HTR-8/SVneo (cell line): Measurements from ENCODE around the gene TCOF1.
"Not testable (repeated sequence)": the region's sequence is repeated elsewhere in the genome, so short reads cannot be mapped to it uniquely, and the experiment has no call there.

Experiments
- DNase-seq: peaks from one replicate; pipeline ENCODE4 v3.0.0; 2011; ENCODE audit warnings: low spot score, mixed read lengths; ENCODE audit not compliant: insufficient read length
- FAIRE-seq: peaks from 2 replicates; lab custom pipeline; 2011; peaks lifted over from hg19 to GRCh38; lab: Jason Lieb, UNC

The TCOF1 gene

GRCh38 chr5:150412319-150413175, 55.0 kb downstream of the TCOF1 start, which contains the start of gene CD74:
CD74 (minus strand) TSS chr5:150412910; CDS start chr5:150412749, 161 bp downstream.
- FAIRE-seq (no peak), DNase-seq (peak; percentile 34)

DNA sequence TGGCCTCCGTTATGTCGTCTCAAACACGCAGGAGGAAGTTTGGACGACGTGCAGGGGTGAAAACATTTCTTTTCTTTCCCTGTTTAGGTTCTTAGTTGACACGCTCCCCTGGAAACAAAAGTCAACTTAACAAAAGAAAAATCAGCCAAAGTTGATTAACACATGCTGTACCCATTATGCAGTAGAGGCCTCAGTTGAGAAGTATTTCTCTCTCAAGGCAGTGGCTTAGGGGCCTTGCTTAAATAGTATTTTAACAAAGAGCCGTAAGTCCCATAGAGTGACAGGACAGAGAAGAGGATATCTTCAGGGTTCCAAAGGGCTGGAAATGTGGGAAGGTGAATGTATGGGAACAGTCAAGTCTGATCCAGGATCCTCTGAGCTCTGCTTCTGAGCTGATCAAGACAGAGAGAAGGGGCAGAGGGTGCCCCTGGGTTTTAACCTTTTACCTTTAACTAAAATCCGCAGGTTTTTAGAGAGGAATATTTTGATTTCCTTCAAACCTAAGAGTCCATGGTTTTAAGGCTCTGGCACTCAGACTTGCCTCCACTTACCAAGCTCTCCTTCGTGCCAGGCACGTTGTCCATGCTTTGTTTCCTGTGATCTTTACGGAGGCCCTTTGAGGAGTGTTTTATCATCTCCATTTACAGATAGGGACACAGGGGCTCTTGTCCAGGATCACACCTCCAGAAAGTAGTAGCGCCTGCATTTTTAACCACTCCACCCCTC, 55.8 kb downstream of the TCOF1 start:
- DNase-seq, result no peak

DNA sequence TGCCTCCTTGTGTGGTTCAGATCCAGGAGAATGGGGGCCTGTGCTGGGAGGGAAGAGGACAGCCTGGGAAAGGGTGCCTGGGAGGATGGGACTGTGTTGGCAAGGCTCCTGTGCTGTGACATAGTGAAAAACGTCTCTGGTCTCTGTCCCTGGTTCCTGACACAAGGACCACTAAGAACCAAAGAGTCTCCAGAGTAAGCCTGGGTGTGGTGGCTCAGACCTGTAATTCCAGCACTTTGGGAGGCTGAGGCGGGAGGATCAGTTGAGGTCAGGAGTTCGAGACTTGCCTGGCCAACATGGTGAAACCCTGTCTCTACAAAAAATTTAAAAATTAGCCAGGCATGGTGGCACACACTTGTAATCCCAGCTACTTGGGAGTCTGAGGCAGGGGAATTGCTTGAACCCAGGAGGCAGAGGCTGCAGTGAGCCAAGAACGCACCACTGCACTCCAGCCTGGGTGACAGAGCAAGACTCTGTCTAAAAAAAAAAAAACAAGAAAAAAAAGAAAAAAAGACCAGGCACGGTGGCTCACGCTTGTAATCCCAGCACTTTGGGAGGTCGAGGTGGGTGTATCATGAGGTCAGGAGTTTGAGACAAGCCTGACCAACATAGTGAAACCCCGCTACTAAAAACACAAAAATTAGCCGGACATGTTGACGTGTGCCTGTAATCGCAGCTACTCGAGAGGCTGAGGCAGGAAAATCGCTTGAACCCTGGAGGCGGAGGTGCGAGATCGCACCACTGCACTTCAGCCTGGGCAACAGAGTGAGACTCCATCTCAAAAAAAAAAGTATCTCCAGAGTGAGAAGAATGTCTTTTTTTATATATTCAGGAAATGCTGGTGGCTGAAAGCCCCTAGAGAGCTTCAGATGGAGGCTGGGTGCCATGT, 56.6 kb downstream of the TCOF1 start:
- DNase-seq, FAIRE-seq: not testable (repeated sequence)

More for the DNA sequence above, 55.8 kb downstream of the TCOF1 start:
- FAIRE-seq, result no peak

- no peak for FAIRE-seq
Observed at GRCh38 chr5:150419630-150420270, 62.3 kb downstream of the TCOF1 start.

DNA sequence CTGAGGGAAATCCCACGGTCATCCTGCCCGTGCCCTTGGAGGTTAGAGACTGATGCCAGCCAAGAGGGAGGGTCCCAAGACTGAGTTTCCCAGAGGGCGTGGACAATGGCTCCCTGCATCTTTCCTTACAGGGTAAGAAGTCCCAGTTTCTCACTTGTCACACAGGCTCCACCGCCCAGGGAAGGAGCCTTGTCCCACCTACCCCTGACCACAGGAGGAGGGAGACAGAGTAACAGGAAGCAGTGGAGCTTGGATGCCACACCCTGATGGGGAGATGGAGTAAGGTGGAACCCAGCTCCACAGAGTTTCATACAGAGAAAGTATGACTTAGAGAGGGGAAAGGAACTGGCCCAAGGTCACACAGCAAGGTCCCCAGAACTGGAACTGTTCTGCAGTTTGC, 64.6 kb downstream of the TCOF1 start:
- no peak for DNase-seq
- FAIRE-seq, result no peak

More at GRCh38 chr5:150419630-150420270, 62.3 kb downstream of the TCOF1 start:
- no peak for DNase-seq

GRCh38 chr5:150422758-150423157, 65.3 kb downstream of the TCOF1 start:
- DNase-seq (no peak), FAIRE-seq (no peak)

- not testable (repeated sequence) for FAIRE-seq, DNase-seq
Observed at GRCh38 chr5:150426165-150426564, 68.7 kb downstream of the TCOF1 start.

GRCh38 chr5:150428106-150428876, 70.8 kb downstream of the TCOF1 start:
- no peak for DNase-seq
- FAIRE-seq, result no peak

- DNase-seq, result no peak
- FAIRE-seq, result no peak
Observed at GRCh38 chr5:150428978-150429377, 71.5 kb downstream of the TCOF1 start.

GRCh38 chr5:150429410-150429873, 71.9 kb downstream of the TCOF1 start:
- FAIRE-seq (no peak), DNase-seq (no peak)

- no peak for FAIRE-seq
Observed at GRCh38 chr5:150431048-150431447, 73.6 kb downstream of the TCOF1 start.

GRCh38 chr5:150431574-150431973, 74.1 kb downstream of the TCOF1 start:
- no peak for DNase-seq

More at GRCh38 chr5:150431048-150431447, 73.6 kb downstream of the TCOF1 start:
- DNase-seq, result no peak

GRCh38 chr5:150434464-150434863, 77.0 kb downstream of the TCOF1 start:
- DNase-seq (peak; percentile 74), FAIRE-seq (no peak)

More at GRCh38 chr5:150431574-150431973, 74.1 kb downstream of the TCOF1 start:
- FAIRE-seq, result no peak

DNA sequence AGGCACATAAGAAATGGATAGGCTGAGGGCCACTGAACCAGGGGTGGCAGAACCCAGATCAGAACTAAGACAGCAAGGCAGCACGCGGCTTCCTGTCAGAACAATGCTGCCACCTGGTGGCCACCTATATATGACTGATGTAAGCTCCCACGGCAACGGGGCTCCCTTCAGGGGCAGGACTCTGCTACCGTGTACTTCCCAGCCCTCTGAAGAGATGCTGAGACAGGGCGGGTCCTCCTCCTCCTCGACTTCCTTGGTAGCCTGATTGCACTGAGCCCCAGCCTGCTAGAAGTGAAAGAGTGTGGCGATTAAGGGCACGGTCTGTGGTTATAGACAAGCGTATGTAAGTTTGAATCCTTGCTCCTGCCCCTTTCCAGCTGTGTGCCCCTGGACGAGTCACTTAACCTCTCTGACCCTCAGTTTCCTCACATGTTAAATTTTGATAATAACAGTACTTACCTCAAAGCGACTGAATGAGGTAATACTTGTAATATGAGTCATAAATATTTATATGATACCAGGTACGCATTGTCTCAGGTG, 78.7 kb downstream of the TCOF1 start:
- DNase-seq (peak; percentile 89), FAIRE-seq (peak; percentile 68)

DNA sequence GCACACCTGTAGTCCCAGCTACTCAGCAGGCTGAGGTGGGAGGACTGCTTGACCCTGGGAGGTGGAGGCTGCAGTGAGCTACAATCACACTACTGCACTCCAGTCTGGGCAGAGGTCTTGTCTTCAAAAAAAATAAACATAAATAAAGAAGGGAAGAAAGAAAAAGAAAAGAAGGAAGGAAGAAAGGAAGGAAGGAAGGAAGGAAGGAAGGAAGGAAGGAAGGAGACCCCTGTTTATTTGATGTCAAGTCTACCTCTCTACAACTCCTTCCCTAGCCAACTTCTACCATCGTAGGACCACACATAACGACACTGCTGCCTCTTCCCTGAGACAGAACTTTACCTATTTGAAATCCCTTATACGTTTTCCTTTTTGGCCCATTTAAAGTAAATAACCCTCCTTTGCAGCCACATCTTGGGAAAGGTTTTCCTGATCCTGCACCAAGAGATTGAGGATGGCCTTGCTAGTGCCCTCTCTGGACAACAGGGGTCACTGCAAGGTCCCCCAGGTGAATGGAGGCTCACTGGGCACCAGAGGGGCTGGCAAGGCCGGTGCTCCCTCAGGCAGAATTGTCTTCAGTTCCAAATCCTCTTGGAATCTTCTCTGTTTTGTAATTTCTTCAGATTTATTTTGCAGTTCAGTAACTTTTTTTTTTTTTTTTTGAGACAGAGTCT, 81.5 kb downstream of the TCOF1 start:
- FAIRE-seq, result no peak
- peak; percentile 41 for DNase-seq

DNA sequence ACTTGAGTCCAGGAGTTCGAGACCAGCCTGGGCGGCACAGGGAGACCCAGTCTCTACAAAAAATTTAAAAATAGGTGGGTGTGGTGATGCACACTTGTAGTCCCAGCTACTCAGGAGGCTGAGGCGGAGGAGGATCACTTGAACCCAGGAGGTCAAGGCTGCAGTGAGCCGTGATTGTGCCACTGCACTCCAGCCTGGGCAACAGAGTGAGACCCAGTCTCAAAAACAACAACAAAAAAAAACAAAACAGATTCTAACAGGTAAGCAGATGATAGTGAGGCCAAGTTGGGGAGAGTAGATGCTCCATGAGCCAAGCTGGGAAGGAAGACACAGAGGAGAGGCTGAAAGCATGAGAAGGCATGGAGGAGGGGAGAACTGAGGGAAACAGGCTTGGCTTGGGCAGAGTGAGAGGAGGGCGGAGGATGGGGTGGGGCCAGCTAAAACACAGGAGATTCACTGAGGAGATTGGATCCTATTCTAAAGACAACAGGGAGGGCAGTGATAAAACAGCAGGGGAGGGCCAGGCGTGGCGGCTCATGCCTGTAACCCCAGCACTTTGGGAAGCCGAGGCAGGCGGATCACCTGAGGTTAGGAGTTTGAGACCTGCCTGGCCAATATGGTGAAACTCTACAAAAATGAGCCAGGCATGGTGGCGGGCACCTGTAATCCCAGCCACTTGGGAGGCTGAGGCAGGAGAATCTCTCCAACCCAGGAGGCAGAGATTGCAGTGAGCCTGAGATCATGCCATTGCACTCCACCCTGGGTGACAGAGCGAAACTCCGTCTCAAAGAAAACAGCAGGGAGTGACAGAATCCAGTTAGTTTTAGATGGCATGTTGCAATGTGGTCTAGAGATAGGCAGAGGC, 83.7 kb downstream of the TCOF1 start:
- FAIRE-seq (no peak), DNase-seq (no peak)
